Esophagus (tissue), 2 donors: ENCODE measurements around the gene LGALS1. TPM values are rescaled to one million over a fixed set of nuclear protein-coding genes. Genes with fewer than 3 reads are reported as not detected.

Experiments
- H3K27ac ChIP-seq, 2 donors: one replicate each; pipeline ENCODE4 v1.5.1; 2013; ENCODE audit warnings: low read depth in 2 of 2, mild to moderate bottlenecking in 2 of 2, inconsistent platforms in 1 of 2, low read length in 1 of 2, moderate library complexity in 1 of 2
- H3K27me3 ChIP-seq, 2 donors: one replicate each; pipeline ENCODE4 v1.6.1; 2013; ENCODE audit warnings: low read length in 2 of 2, control low read depth in 1 of 2, mild to moderate bottlenecking in 1 of 2; ENCODE audit not compliant: insufficient read depth in 2 of 2, control insufficient read depth in 1 of 2
- H3K36me3 ChIP-seq, 2 donors: one replicate each; pipeline ENCODE4 v1.6.1; 2013; ENCODE audit warnings: low read length in 1 of 2; ENCODE audit not compliant: control insufficient read depth in 2 of 2, insufficient read depth in 2 of 2
- H3K4me1 ChIP-seq, 2 donors: one replicate each; pipeline ENCODE4 v1.6.1; 2013; ENCODE audit warnings: low read length in 1 of 2; ENCODE audit not compliant: control insufficient read depth in 2 of 2, insufficient read depth in 2 of 2
- H3K4me3 ChIP-seq, 2 donors: one replicate each; pipeline ENCODE4 v1.5.1; 2013; ENCODE audit warnings: low read length in 2 of 2, mild to moderate bottlenecking in 2 of 2, low read depth in 1 of 2, moderate library complexity in 1 of 2
- H3K9me3 ChIP-seq, 2 donors: one replicate each; pipeline ENCODE4 v1.6.1; 2013; ENCODE audit warnings: mild to moderate bottlenecking in 2 of 2, low read depth in 1 of 2, low read length in 1 of 2, moderate library complexity in 1 of 2; ENCODE audit not compliant: control insufficient read depth in 2 of 2, insufficient read depth in 1 of 2
- WGBS, 2 donors: extraction: QIAGEN DNeasy Blood & Tissue Kit; methylation state at CpG; one replicate each; pipeline ENCODE4 v1.1.7; 2013; 5-methylcytosine and 5-hydroxymethylcytosine counted together
- polyA plus RNA-seq, 2 donors: library from polyadenylated mRNA; stranded (reverse); fragments of 200-250 nt; gene quantifications; one replicate each; pipeline ENCODE4 v1.2.3, GENCODE V29; 2013
- donor health status: healthy with polysubstance abuse.
- donor health status: Bipolar disorder and iron deficiency.

Gene LGALS1
- polyA plus RNA-seq, 2 donors = 160 to 194 TPM

DNA sequence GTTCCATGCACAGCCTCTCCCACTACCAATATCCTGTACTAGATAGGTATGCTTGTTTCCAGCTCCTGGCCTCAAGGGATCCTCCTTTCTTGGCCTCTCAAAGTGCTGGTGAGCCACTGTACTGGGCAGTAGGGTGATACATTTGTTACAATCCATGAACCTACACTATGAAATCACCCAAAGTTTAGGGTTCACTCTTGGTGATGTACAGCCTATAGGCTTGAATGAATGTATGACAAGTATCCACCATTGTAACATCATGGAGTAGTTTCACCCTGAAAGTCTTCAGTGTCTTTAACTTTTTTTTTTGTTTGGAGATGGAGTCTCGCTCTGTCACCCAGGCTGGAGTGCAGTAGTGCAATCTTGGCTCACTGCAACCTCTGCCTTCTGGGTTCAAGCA is 53.2 kb downstream of the LGALS1 start:
- Histone ChIP-seq H3K27ac (peak overlapping the region; percentile 4 to 40), H3K4me3 (no peak overlapping the region), H3K4me1 (no peaks in the 10 kb centered on the region), H3K9me3 (no peaks in the 10 kb centered on the region), H3K27me3 (no peaks in the 10 kb centered on the region), H3K36me3 (no peaks in the 10 kb centered on the region)
- 96 to 100% methylated on average over 1 of the region's 1 CpG for WGBS, 2 donors

Other genes with a start within 250 kb of the LGALS1 start
- under 1 TPM; 0.01 to 0.02 TPM for gene ELFN2, start 248.2 kb upstream of the LGALS1 start, polyA plus RNA-seq
- gene MFNG, start 189.3 kb upstream of the LGALS1 start, polyA plus RNA-seq = 1 to 10 TPM; 2.6 to 3.1 TPM
- 10 to 100 TPM; 13.0 to 13.1 TPM for gene CARD10, start 156.2 kb upstream of the LGALS1 start, polyA plus RNA-seq
- gene CDC42EP1, start 115.2 kb upstream of the LGALS1 start, polyA plus RNA-seq = 10 to 100 TPM; 50.1 to 64.3 TPM
- 1 to 10 TPM in 1 of 2 donors, under 1 TPM in 1; 0.20 to 1.3 TPM for gene LGALS2, start 95.5 kb upstream of the LGALS1 start, polyA plus RNA-seq
- gene GGA1, start 66.8 kb upstream of the LGALS1 start, polyA plus RNA-seq = 10 to 100 TPM; 34.2 to 55.6 TPM
- gene SH3BP1, start 36.0 kb upstream of the LGALS1 start, polyA plus RNA-seq = 10 to 100 TPM; 39.8 to 42.0 TPM
- 1 to 10 TPM; 1.4 to 2.2 TPM for gene PDXP, start 16.9 kb upstream of the LGALS1 start, polyA plus RNA-seq
- gene NOL12, start 10.7 kb downstream of the LGALS1 start, polyA plus RNA-seq = 10 to 100 TPM; 35.2 to 43.3 TPM
- gene TRIOBP, start 21.4 kb downstream of the LGALS1 start, polyA plus RNA-seq = 10 to 100 TPM; 57.8 to 63.8 TPM
- 10 to 100 TPM; 20.1 to 31.8 TPM for gene GCAT, start 132.3 kb downstream of the LGALS1 start, polyA plus RNA-seq
- gene GALR3, start 147.7 kb downstream of the LGALS1 start, polyA plus RNA-seq = under 1 TPM in 1 of 2 donors, not detected in 1; 0.02 TPM
- gene ANKRD54, start 168.7 kb downstream of the LGALS1 start, polyA plus RNA-seq = 10 to 100 TPM; 15.2 to 18.7 TPM
- 100 to 1,000 TPM; 113 to 265 TPM for gene EIF3L, start 173.8 kb downstream of the LGALS1 start, polyA plus RNA-seq
- 10 to 100 TPM; 41.7 to 44.1 TPM for gene MICALL1, start 230.7 kb downstream of the LGALS1 start, polyA plus RNA-seq